ENCODE results near the gene VPREB1.
"Not testable (repeated sequence)": the region's sequence is repeated elsewhere in the genome, so short reads cannot be mapped to it uniquely, and the experiment has no call there.

DNA sequence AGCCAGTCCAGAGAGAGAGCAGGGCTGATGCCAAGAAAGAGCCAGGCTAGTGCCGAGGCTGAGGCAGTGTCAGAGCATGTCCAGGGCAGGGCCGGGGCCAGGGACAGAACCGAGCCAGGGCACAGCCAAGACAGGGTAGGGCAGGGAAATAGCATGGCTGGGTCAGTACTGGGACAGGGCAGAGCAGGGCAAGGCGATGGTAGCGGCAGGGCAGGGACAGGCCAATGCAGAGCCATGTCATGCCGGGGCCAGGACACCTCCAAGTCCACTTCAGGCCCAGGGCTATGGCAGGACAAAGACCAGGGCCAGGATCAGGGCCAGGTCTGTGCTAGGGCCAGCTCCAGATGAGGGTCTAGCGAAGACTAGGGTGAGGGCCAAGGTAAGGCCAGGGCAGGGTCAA lies 48.9 kb downstream of the VPREB1 start:
- TF ChIP-seq EZH2, EZH2phosphoT487 (IDR thresholded peaks at IDR 0.05): not testable (repeated sequence)
- TF ChIP-seq, protein P1, sequence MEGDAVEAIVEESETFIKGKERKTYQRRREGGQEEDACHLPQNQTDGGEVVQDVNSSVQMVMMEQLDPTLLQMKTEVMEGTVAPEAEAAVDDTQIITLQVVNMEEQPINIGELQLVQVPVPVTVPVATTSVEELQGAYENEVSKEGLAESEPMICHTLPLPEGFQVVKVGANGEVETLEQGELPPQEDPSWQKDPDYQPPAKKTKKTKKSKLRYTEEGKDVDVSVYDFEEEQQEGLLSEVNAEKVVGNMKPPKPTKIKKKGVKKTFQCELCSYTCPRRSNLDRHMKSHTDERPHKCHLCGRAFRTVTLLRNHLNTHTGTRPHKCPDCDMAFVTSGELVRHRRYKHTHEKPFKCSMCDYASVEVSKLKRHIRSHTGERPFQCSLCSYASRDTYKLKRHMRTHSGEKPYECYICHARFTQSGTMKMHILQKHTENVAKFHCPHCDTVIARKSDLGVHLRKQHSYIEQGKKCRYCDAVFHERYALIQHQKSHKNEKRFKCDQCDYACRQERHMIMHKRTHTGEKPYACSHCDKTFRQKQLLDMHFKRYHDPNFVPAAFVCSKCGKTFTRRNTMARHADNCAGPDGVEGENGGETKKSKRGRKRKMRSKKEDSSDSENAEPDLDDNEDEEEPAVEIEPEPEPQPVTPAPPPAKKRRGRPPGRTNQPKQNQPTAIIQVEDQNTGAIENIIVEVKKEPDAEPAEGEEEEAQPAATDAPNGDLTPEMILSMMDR (IDR thresholded peaks at IDR 0.05): not testable (repeated sequence)

Data from neural progenitor cell (in vitro differentiated cells).